ENCODE data around the gene ATP6V1E1.

Gene ATP6V1E1

GRCh38 chr22:17549183-17549582 lies 79.4 kb downstream of the ATP6V1E1 start:
- WGBS (ENCODE audit: extremely low coverage, insufficient coverage, low lambda C conversion rate): no CpG with 5 or more reads among the region's 10 CpGs
- no peak overlapping the region for H3K56ac ChIP-seq (ENCODE audit: low read length)
- H2BK15ac ChIP-seq (replicated peaks; ENCODE audit: low read depth): no peak overlapping the region
- H3K36me3 ChIP-seq (ENCODE audit: control insufficient read depth, insufficient read depth, low read length): peaks cover 20% of the 10 kb centered on the region
- no peak overlapping the region for H4K5ac ChIP-seq (ENCODE audit: low read length)
- H3K79me1 ChIP-seq (ENCODE audit: low read length): no peaks in the 10 kb centered on the region
- H2BK120ac ChIP-seq (ENCODE audit: low read depth, low read length): no peak overlapping the region
- no peak for DNase-seq
- no peak overlapping the region for H2AK5ac ChIP-seq (ENCODE audit: low read length)
- H3K9ac ChIP-seq (ENCODE audit: low read length): no peak overlapping the region
- no peaks in the 10 kb centered on the region for H3K4me1 ChIP-seq (ENCODE audit: control insufficient read depth, low read depth, low read length)
- no peak overlapping the region for H3K27ac ChIP-seq (ENCODE audit: low read depth, low read length)
- no peak overlapping the region for H3K4me2 ChIP-seq (ENCODE audit: low read length)
- no peak overlapping the region for H3K18ac ChIP-seq (ENCODE audit: low read length)
- H3K23ac ChIP-seq (ENCODE audit: low read length): no peak overlapping the region
- H4K8ac ChIP-seq (ENCODE audit: low read depth, low read length): no peak overlapping the region
- no peaks in the 10 kb centered on the region for H3K79me2 ChIP-seq (ENCODE audit: control insufficient read depth, insufficient read depth, low read length)
- no peak overlapping the region for H3K4ac ChIP-seq (ENCODE audit: low read depth, low read length)
- no peak overlapping the region for H2BK5ac ChIP-seq (ENCODE audit: low read length)
- H3K4me3 ChIP-seq (ENCODE audit: low read length): no peak overlapping the region
- H3K27me3 ChIP-seq (ENCODE audit: insufficient read depth, low read length, poor library complexity): no peaks in the 10 kb centered on the region

GRCh38 chr22:17548756-17549035 lies 79.9 kb downstream of the ATP6V1E1 start:
- Histone ChIP-seq H3K56ac (ENCODE audit: low read length) (no peak overlapping the region), H3K23ac (ENCODE audit: low read length) (no peak overlapping the region), H2BK5ac (ENCODE audit: low read length) (no peak overlapping the region), H3K79me1 (ENCODE audit: low read length) (no peaks in the 10 kb centered on the region), H4K8ac (ENCODE audit: low read depth, low read length) (no peak overlapping the region), H3K9ac (ENCODE audit: low read length) (no peak overlapping the region), H3K27me3 (ENCODE audit: insufficient read depth, low read length, poor library complexity) (no peaks in the 10 kb centered on the region), H3K79me2 (ENCODE audit: control insufficient read depth, insufficient read depth, low read length) (no peaks in the 10 kb centered on the region), H2AK5ac (ENCODE audit: low read length) (no peak overlapping the region), H2BK15ac (replicated peaks; ENCODE audit: low read depth) (no peak overlapping the region), H3K4me2 (ENCODE audit: low read length) (no peak overlapping the region), H3K18ac (ENCODE audit: low read length) (no peak overlapping the region), H3K4me1 (ENCODE audit: control insufficient read depth, low read depth, low read length) (no peaks in the 10 kb centered on the region), H3K4me3 (ENCODE audit: low read length) (no peak overlapping the region), H4K5ac (ENCODE audit: low read length) (no peak overlapping the region), H3K36me3 (ENCODE audit: control insufficient read depth, insufficient read depth, low read length) (peaks cover 23% of the 10 kb centered on the region), H2BK120ac (ENCODE audit: low read depth, low read length) (no peak overlapping the region), H3K27ac (ENCODE audit: low read depth, low read length) (no peak overlapping the region), H3K4ac (ENCODE audit: low read depth, low read length) (no peak overlapping the region)
- no CpG with 5 or more reads among the region's 5 CpGs for WGBS (ENCODE audit: extremely low coverage, insufficient coverage, low lambda C conversion rate)
- no peak for DNase-seq

- Histone ChIP-seq H3K4me1 (ENCODE audit: control insufficient read depth, low read depth, low read length) (no peaks in the 10 kb centered on the region), H3K4ac (ENCODE audit: low read depth, low read length) (no peak overlapping the region), H3K4me3 (ENCODE audit: low read length) (no peak overlapping the region), H2AK5ac (ENCODE audit: low read length) (no peak overlapping the region), H3K36me3 (ENCODE audit: control insufficient read depth, insufficient read depth, low read length) (peaks cover 18% of the 10 kb centered on the region), H2BK5ac (ENCODE audit: low read length) (no peak overlapping the region), H2BK120ac (ENCODE audit: low read depth, low read length) (no peak overlapping the region), H4K8ac (ENCODE audit: low read depth, low read length) (no peak overlapping the region), H3K4me2 (ENCODE audit: low read length) (no peak overlapping the region), H4K5ac (ENCODE audit: low read length) (no peak overlapping the region), H3K79me2 (ENCODE audit: control insufficient read depth, insufficient read depth, low read length) (no peaks in the 10 kb centered on the region), H3K23ac (ENCODE audit: low read length) (no peak overlapping the region), H3K79me1 (ENCODE audit: low read length) (no peaks in the 10 kb centered on the region), H3K18ac (ENCODE audit: low read length) (no peak overlapping the region), H3K9ac (ENCODE audit: low read length) (no peak overlapping the region), H3K27me3 (ENCODE audit: insufficient read depth, low read length, poor library complexity) (no peaks in the 10 kb centered on the region), H3K27ac (ENCODE audit: low read depth, low read length) (no peak overlapping the region), H3K56ac (ENCODE audit: low read length) (no peak overlapping the region), H2BK15ac (replicated peaks; ENCODE audit: low read depth) (no peak overlapping the region)
- no peak for DNase-seq
- no CpG with 5 or more reads among the region's 23 CpGs for WGBS (ENCODE audit: extremely low coverage, insufficient coverage, low lambda C conversion rate)
These were observed 80.4 kb downstream of the ATP6V1E1 start for GRCh38 chr22:17548010-17548755.

GRCh38 chr22:17542452-17542851 lies 86.1 kb downstream of the ATP6V1E1 start:
- no CpG with 5 or more reads among the region's 14 CpGs for WGBS (ENCODE audit: extremely low coverage, insufficient coverage, low lambda C conversion rate)
- no peaks in the 10 kb centered on the region for H3K27me3 ChIP-seq (ENCODE audit: insufficient read depth, low read length, poor library complexity)

More at GRCh38 chr22:17542452-17542851, 86.1 kb downstream of the ATP6V1E1 start:
- DNase-seq: no peak
- no peak overlapping the region for H2BK120ac ChIP-seq (ENCODE audit: low read depth, low read length)
- H4K5ac ChIP-seq (ENCODE audit: low read length): no peak overlapping the region
- H3K4me1 ChIP-seq (ENCODE audit: control insufficient read depth, low read depth, low read length): no peaks in the 10 kb centered on the region
- H3K23ac ChIP-seq (ENCODE audit: low read length): no peak overlapping the region
- peaks cover 12% of the 10 kb centered on the region for H3K36me3 ChIP-seq (ENCODE audit: control insufficient read depth, insufficient read depth, low read length)
- H3K56ac ChIP-seq (ENCODE audit: low read length): no peak overlapping the region
- H3K9ac ChIP-seq (ENCODE audit: low read length): no peak overlapping the region
- no peak overlapping the region for H3K18ac ChIP-seq (ENCODE audit: low read length)
- no peak overlapping the region for H4K8ac ChIP-seq (ENCODE audit: low read depth, low read length)
- no peak overlapping the region for H2BK5ac ChIP-seq (ENCODE audit: low read length)
- no peak overlapping the region for H2AK5ac ChIP-seq (ENCODE audit: low read length)
- H3K4me2 ChIP-seq (ENCODE audit: low read length): no peak overlapping the region
- H2BK15ac ChIP-seq (replicated peaks; ENCODE audit: low read depth): no peak overlapping the region
- H3K27ac ChIP-seq (ENCODE audit: low read depth, low read length): no peak overlapping the region
- H3K79me1 ChIP-seq (ENCODE audit: low read length): no peaks in the 10 kb centered on the region
- H3K79me2 ChIP-seq (ENCODE audit: control insufficient read depth, insufficient read depth, low read length): no peaks in the 10 kb centered on the region
- H3K4me3 ChIP-seq (ENCODE audit: low read length): no peak overlapping the region
- no peak overlapping the region for H3K4ac ChIP-seq (ENCODE audit: low read depth, low read length)
